ENCODE measurements around the gene PRTG.
"Not testable (repeated sequence)": the region's sequence is repeated elsewhere in the genome, so short reads cannot be mapped to it uniquely, and the experiment has no call there.

DNA sequence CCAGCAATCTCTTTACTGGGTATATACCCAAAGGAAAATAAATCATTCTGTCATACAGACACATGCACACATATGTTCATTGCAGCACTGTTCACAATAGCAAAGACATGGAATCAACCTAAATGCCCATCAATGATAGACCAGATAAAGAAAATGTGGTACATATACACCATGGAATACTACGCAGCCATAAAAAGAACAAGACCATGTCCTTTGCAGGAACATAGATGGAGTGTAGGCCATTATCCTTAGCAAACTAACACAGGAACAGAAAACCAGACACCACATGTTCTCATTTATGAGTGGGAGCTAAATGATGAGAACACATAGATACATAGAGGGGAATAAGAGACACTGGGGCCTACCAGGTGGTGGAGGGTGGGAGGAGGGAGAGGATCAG, 149.9 kb downstream of the PRTG start:
- not testable (repeated sequence) for TF ChIP-seq NFRKB (IDR thresholded peaks at IDR 0.05); ELF4 (IDR thresholded peaks at IDR 0.05); SUZ12 (IDR thresholded peaks at IDR 0.05); FOXM1 (IDR thresholded peaks at IDR 0.05; ENCODE audit: borderline replicate concordance); BHLHE40 (IDR thresholded peaks at IDR 0.05; ENCODE audit: borderline replicate concordance); SP1 (IDR thresholded peaks at IDR 0.05); TARDBP (IDR thresholded peaks at IDR 0.05); ZNF384 (IDR thresholded peaks at IDR 0.05); PKNOX1 (IDR thresholded peaks at IDR 0.05); FOXK2 (IDR thresholded peaks at IDR 0.05); LEF1 (IDR thresholded peaks at IDR 0.05; ENCODE audit: borderline replicate concordance)

All from HEK293T (cell line).